HG02943 (cell line): Measurements from ENCODE around the gene THRA.

ENCODE experiments used
- ATAC-seq: cut with Tn5 transposase; IDR thresholded peaks from one replicate; pipeline ENCODE4 v1.9.1; 2021; ENCODE audit warnings: mild to moderate bottlenecking, low read depth, moderate library complexity; ENCODE audit not compliant: unreplicated experiment

THRA gene

DNA sequence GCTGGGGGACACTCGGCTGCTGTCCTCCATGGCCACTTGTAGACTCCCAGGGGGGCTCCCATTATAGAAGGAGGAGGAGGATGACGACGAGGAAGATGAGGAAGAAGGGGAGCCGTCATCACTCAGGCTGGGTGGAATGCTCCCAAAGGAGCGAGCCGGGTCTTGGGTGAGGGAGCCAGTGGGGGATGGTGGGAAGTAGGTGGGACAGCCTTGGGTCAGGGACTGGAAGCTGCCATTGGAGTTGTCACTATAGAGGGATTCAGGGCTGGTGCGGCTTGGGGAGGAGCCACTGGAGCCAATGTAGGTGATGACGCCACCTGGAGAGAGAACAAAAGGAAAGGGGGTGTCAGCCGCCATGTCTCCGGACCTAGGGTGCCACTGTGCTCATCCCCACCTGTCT, 34.3 kb downstream of the THRA start:
- ATAC-seq, result no peak

DNA sequence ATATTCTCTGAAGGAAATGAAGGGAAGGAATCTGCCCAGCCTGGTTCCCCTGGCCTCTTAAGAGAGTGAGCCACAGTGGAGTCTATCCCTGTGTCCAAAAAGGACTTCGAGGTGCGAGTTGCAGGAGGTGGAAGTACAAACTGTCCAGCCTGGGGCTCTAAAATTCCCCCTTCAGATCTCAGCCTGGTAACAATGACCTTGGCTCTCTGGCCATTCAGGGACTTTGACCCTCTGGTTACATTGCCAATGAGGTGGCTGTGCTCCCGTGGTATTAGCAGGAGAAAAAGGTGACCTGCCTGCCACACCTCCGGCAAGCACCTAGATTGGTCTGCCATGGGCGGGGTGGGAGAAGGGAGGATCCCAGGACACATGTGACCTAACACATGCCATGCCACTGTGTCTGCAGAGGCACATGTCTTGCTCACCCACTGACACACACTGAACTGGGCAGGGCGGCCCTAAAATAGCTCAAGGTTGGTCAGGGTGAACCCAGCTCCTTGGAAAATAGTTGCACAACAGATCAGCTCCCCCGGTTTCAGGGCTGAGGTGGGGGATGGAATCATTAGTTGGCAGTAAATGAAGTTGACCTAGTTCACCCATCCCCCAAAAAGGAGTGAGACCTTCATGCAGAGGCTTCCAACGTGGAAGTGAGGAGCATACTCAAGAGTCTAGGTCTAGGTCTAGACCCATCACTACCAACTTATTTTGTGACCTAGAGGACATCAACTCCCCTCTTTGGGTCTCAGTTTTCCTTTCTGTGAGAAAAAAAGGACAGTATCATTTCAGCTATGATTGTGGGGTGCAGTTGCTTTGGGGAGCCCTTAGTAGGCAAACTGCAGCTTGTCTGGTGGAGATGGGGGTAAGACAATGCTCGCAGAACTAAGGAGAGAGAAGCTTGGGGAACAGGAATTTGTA, 35.4 kb downstream of the THRA start:
- no peak for ATAC-seq

DNA sequence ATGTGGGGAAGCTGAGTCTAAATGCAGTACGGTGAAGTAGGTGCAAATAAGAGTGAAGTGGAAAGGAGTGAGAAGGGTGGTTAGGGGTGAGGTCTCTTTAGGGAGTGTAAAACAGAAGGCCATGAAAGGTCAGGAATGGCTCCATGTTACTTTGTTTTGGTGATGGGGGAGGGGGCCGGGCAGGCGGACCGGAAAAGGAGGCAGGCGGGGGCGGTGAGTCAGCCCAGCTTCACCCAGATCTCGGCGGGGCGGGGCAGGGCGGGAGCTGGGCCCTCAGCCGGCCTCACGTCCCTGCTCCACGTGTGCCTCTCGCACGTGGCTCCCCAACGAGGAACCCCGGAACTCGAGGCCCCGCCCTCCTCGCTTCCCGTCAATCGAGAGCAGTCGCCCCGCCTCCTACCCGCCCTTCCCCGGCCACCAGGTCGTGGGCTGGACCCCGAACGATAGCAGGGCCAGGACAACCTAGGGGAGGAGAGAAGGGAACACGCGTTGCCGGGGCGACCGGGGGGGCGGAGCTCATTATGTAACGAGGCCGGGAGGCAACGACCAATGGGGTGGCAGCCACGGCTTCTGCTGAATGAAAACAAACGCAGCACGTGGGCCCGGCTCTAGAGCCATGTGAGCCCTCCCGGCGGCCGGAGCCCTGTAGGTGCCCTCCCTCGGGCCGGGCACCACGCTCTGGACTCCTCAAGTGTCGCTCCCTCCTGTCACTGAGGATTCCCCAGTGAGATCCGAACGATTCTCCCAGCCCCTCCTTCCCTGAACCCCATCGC, 36.3 kb downstream of the THRA start:
- peak; percentile 53 for ATAC-seq

DNA sequence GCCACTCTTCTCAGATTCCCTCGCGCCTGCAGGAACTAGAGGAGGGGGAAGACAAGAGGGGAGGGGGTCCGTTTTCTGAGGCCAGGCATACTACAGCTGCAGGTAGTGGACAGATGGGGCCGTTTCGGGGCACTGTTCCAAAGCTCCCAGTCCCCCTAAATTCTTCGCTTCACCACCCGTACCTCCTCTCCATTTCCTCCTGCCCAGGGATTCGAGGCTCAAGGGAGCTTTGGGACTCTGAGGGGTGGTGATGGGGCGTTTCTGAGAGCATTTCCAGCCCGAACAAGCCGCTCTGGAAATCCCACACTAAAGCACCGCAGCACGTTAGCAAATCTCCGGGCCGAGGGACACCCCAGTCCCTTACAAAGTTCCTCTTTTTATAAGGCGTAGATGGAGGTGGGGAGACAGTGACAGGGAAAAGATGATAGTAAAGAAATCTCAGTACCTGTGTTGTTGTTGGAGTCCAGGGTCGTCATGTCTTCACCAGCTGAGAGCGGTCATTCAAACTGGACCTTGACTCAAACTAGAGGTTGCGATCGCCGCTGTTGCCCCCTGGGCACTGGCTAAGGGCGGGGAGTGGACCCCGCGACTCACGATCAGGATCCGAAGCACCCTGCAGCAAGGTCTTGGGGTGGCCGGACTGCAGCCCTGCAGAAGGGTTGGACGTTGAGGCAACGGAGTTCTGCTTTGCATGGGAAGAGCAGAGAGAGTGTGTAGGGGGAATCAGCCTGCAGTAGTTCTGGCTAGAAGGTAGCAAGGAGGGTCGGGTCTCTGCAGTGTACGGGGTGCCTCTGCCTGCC, 37.1 kb downstream of the THRA start:
- ATAC-seq, result no peak

DNA sequence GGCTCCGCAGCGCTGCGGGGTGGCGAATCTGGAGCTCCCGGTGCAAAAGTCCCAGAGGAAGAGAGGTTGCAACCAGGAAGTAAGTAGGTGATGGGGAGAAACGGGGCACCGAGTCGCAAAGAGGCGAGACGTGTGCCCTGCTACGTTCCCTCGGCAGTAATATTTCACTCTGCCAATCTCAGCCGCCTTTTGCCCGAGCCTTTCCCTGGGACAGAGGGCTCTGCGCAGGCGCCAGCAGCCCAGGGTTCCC, 37.6 kb downstream of the THRA start, which contains the start of gene NR1D1:
TSS of gene NR1D1 (minus strand) at position 171 of the 250 bp plus-strand sequence. CDS start 495 bp downstream, outside the sequence.
- no peak for ATAC-seq

DNA sequence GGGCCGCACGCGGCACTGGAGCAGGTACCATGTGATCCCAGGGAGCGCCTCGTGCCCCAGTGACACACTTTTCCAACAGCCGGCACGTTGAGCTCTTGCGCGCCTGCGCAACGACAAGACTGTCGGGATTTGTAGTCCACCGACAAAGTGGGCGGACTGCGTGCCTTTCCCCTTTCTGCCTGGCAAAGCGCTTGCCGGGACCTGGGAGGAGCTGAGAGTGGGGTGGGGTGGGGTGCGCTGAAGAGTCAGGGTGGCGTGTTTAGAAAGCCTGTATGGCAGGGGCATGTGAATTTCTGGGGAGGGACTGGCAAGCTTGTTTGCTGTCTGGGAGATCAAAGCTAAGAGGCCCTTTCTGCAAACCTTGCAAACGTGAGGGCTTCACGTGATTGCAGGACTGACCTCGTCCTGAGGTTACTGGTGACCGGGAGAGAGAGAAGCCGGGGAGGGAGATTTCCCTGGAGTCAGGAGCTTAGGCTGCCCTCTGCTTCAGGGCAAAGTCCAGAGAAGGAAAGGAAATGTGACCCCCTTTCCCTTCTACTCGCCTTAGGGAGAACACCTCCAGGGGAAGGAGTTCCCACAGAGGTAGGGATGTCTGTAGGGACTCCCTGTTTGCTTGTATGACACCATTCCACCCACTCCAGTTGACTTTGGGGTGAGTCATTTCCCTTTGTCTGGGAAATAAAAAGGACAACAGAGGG, 38.1 kb downstream of the THRA start:
- no peak for ATAC-seq

DNA sequence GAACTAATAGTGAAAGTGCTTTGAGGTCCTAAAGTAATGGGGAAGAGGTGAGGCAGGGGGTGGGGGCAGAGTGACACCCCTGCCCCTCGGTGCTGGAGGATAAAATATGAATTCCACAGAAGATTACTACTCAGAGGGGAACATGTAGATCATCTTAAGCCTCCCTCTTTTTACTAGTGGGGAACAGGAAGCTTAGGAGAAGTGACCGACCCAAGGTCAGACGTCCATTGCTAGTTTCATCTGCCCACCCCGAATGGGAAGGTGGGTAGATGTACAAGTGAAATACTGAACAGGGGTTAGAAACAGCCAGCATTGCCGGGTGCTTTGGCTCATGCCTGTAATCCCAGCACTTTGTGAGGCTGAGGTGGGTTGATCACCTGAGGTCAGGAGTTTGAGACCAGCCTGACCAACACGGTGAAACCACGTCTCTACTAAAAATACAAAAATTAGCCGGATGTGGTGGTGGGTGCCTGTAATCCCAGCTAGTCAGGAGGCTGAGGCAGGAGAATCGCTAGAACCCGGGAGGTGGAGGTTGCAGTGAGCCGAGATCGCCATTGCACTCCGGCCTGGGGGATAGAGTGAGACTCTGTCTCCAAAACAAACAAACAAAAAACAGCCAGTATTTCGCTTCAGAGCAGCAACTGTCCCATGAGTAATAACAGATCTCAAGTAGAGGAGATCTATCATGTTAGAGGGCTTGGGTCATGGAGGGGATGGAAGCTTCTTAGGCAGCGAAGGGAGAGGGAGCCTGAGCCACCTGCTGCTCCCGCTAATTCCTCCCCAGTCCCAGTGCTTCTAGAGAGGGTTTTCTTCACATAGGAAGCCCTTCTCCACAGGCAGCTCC, 38.8 kb downstream of the THRA start:
- ATAC-seq, result no peak

DNA sequence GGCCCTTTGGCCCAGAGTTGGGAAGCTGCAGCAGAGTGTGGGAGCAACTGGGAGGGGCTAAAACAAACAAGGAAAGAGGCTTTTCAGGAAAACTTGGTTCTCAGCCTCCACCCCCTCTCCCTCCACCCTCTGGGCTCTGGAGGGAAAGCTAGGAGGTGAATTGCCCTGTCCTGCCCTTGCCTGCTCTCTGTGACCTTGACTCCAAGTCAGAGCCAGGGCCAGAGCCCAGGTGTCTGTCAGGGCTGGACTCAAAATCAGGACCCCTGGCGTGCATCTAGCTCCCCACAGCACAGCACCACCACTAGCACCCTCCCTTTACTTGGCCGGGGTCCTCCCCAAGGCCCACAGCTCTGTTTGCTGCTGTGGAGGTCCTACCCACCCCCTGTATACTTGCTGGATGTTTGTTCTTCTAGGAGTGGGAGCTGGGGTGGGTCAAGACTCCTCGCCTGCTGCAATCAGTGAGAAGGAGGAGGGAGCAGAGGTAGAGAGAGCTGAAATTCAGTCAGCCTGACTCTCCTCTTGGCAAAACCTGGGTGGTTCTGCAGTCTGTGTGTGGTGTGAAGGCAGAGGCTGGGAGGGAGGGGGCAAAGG, 40.4 kb downstream of the THRA start:
- no peak for ATAC-seq

DNA sequence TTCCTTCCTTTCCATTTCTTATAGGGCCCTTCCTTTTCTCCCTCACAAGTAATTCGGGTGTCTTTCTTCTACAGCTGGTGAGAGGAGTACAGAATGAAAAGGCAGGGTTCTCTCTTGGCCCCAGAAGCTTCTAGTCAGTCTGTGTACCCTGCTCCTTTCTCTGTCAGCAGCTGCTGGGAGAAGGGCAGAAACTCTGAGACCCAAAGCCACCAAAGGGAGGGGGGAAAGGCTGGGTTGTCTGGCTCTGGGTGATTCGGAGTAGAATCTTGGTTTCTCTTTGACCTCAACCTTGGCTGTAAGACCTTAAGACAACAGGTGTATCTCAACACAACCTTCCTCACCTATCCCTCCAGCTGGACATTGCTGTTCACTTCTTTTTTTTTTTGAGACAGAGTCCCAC, 40.9 kb downstream of the THRA start:
- ATAC-seq, result no peak

DNA sequence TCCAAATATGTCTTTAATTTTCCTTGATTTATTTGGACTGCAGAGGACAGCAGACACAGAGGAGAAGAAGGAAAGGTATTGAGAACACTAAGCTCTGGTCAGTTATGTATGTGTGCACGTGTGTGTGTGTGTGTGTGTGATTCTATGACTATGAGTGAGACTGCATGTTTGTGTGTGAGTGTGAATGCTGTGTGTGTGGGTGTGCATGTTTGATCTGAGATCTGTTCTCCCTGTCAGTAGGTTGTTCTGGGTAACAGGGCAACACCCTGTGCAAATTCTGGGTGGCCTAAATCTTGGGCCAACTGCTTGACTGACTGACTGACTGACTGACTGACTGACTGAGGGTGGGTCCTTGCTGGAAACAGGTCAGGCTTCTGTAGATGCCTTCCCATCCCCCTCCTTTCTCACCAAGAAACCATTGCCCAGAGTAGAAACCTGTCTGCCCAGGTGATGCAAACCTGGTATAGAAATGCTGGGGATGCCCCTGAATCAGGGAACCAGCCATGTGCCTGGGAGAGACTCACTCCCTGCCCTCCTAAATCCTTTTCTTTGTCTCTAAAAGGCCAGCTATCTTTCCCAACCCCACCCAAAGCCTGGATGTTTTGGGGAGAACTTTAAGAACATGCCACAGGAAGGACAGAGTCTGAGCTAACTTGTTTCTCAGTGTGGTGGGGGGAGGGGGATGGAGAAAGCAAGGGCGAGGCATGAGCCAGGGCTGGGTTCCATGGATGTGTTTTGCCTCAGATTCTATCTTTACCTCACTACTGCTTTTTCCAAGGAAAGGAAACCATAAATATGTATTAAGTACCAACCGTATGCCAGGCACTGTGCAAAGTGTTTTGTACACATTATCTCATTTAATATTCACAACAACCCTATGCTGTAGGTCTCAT, 42.1 kb downstream of the THRA start:
- ATAC-seq, result no peak

DNA sequence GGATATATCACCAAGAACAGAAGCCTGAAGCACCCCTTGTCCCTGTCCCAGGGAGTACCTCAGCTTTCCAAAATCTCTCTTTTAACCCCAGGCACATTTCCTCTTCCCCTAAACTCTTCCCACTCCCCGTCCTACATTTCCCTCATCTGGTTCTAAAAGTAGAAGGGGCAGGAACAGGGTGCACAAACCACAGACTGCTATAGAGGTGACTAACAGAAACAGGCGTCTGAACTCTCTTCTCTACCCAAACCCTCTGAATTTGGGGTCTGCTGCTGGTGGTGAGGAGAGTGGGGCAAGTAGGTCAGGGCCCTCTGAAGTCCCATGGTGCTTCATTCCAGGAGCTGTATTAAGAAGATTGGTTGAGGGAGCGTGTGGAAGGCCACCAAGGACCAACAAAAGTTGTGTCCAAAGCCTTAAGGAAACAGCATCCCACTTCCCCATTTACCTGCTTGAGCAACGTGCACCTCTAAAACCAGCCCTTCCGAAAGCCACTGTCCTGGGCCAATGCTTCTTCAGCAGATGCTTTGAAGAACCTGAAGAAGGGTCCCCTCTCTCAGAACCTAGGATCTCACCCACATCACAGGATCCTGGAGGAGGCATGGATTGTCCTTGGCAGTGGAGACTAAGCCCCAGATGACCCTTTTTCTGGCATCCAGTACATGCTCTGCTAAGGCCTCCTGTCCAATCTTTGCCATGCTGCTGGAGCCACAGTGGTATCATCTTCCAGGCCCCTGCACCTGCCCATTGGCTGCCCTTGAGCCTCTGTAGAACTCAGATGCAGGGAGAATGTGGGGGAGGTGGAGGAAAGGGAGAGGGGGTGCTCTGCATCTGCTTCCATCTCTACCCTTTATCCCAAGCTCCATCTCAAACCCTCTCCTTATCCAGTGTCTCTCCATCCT, 43.3 kb downstream of the THRA start:
- no peak for ATAC-seq

DNA sequence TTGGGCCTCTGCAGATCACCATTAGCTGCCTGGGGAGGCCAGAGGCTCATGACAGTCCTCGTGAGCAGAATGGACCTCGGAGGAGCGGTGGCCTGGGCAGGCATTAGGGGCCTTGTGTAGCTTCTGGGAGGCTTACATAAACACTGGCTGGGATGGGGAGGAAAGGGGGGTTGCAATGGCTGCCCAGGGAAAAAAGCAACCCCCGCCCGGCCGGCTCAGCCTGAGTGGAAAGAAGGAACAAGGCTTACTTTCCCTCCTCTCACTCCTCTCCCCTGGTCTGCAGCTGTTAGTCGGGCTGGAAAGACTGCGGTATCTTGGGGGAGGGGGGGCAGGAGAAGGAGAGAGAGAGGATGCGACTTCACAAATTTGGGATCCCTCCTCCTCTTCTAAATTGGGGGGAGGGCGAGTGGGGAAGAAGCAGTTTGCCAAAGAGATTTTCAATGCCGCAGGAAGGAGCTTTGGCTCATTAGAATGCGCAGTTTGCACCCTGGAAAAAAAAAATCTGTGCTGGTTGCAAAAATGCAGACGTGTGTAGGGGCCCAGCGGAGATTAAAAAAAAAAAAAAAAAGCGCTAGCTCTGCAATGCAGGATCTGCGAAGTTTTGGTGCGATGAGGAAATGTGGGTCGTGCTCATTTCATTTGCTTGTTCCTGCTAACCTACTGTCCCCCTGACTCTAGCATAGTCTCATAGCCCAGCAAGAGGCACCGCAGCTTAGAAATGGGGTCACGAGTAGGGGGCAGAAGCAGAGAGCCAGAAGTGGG, 44.2 kb downstream of the THRA start:
- no peak for ATAC-seq

DNA sequence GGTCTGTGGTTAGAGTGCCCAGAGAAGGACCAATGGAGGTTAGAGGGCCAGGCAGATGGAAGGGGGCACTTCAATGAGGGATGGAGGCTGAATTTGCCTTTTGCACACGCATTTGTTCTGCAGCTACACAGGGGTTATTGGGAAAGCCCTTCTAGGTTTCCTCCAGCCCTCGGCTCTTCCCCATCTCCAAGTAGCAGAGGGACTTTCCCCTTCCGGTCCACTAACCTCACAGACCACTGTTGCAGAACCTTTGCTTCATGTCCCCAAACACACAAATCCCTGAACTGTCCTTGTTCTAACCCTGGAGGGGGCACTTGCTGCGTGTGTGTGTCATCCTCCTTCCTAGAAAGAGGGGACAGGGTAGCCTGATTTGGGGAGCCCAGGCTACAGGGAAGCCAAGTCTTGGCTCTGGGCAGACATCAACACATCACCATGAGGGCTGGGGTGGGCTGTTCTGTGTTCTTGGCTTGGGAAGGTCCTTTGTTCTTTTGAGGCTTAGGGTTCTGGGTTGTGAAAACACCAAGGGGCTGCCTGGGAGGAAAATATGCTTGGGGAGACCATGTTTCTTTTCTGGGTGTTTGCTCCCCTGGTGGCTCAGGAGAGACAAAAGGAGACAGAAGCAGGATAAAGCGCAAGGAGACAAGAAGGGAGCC, 44.9 kb downstream of the THRA start:
- ATAC-seq, result no peak

DNA sequence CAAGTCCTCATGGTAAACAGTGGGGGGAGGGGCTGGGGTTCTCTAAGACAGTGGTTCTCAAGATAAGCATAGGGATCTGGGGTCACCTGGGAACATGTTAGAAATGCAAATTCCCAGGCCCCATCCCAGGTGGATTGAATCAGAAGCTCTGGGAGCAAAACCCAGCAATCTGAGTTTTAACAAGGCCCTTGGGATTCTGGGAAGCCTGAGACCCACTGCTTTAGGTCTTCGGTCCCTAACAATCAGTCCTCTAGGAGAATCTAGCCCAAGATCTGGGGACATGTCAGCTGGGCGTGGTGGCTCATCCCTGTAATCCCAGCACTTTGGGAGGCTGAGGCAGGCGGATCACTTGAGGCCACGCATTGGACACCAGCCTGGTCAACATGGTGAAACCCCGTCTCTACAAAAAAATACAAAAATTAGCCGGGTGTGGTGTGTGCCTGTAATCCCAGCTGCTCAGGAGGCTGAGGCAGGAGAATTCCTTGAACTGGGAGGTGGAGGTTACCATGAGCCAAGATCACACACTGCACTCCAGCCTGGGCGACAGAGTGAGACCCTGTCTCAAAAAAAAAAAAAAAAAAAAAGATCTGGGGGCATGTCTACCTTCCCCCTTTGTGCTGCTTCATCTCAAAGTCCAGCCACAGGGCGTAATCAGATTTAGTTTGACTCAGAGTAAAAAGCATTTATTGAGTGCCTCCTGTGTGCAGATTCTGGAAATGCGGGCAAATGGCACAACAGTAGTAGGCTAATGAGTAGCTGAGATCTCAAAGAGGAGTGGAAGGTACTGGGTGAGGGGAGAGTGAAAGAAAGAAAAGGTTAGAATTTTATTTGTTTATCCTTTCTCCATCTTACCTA, 46.4 kb downstream of the THRA start:
- ATAC-seq, result no peak
